DND-41 (cell line): ENCODE measurements around the gene ZMIZ1.

ENCODE experiments used
- ATAC-seq: fragments of 200-7000 bp; cut with Tn5 transposase; 3 replicates; pipeline ENCODE4 v1.9.1; 2021; ENCODE audit warnings: low read depth; ENCODE audit not compliant: insufficient read depth
- DNase-seq: peaks from one replicate; pipeline ENCODE4 v3.0.0-alpha.2; 2020
- H2AFZ ChIP-seq: 2 replicates; pipeline ENCODE4 v1.6.0; 2012; ENCODE audit warnings: low read depth, low read length
- H3K27ac ChIP-seq: 2 replicates; pipeline ENCODE4 v1.5.1; 2012; ENCODE audit warnings: low read length, inconsistent platforms
- H3K27me3 ChIP-seq: fragments of 200-600 bp; sonication (generic); 2 replicates; pipeline ENCODE4 v1.6.0; 2012; ENCODE audit warnings: low read length, mild to moderate bottlenecking, inconsistent platforms; ENCODE audit not compliant: insufficient read depth, poor library complexity
- H3K36me3 ChIP-seq: 2 replicates; pipeline ENCODE4 v1.5.1; 2012; ENCODE audit warnings: low read length, inconsistent platforms; ENCODE audit not compliant: insufficient read depth
- H3K4me1 ChIP-seq: 2 replicates; pipeline ENCODE4 v1.5.1; 2012; ENCODE audit warnings: mild to moderate bottlenecking, low read length; ENCODE audit not compliant: insufficient read depth
- H3K4me2 ChIP-seq: 2 replicates; pipeline ENCODE4 v1.6.0; 2012; ENCODE audit warnings: mild to moderate bottlenecking, moderate library complexity, low read length, inconsistent platforms; ENCODE audit not compliant: insufficient read depth
- H3K4me3 ChIP-seq, 2 experiments: fragments of 200-600 bp in 1 of 2; shearing (Covaris generic) in 1 of 2; 2 replicates each; pipeline ENCODE4 v1.5.1; 2012 to 2016; ENCODE audit warnings: inconsistent platforms in 2 of 2, low read length in 2 of 2, mild to moderate bottlenecking in 2 of 2, low read depth in 1 of 2, moderate library complexity in 1 of 2
- H3K79me2 ChIP-seq: 2 replicates; pipeline ENCODE4 v1.6.0; 2012; ENCODE audit warnings: low read length, inconsistent platforms; ENCODE audit not compliant: insufficient read depth
- H3K9ac ChIP-seq: 2 replicates; pipeline ENCODE4 v1.6.0; 2012; ENCODE audit warnings: low read depth, mild to moderate bottlenecking, inconsistent platforms, low read length, moderate library complexity
- H3K9me3 ChIP-seq: 2 replicates; pipeline ENCODE4 v1.5.1; 2012; ENCODE audit warnings: low read length, moderate library complexity, mild to moderate bottlenecking, inconsistent platforms; ENCODE audit not compliant: insufficient read depth, severe bottlenecking
- H4K20me1 ChIP-seq: 2 replicates; pipeline ENCODE4 v1.6.0; 2012; ENCODE audit warnings: low read length; ENCODE audit not compliant: insufficient read depth
- EZH2 ChIP-seq: IDR thresholded peaks from 3 replicates; pipeline ENCODE4 v1.6.1; 2012; ENCODE audit warnings: borderline replicate concordance, low read depth, mild to moderate bottlenecking, moderate library complexity, low read length, inconsistent platforms; ENCODE audit not compliant: severe bottlenecking
- TF ChIP-seq, protein P1 (sequence below): IDR thresholded peaks from 2 replicates; pipeline ENCODE4 v1.5.1; 2012; ENCODE audit warnings: borderline replicate concordance, low read length, moderate library complexity, mild to moderate bottlenecking; ENCODE audit not compliant: poor library complexity, severe bottlenecking; ENCODE audit errors: extremely low read depth

Gene ZMIZ1

DNA sequence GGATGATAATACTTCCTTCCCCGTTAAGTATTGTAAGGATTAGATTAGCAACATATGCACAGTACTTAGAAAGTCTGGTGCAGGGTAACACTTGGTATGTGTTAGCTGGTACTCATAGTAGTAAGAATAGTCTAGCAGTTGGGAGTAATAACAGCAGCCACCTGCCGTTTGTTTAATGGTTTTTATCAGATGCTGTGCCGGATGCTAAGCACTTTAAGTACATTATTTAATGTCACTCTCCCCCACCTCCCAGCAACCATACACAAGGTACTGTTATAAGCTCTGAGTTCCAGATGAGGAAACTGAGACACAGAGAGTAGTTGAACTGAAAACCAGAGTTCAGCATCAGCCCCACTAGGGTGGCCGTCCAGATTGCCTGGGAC is 60.1 kb downstream of the ZMIZ1 start:
- Histone ChIP-seq H3K79me2 (peaks cover 30% of the 10 kb centered on the region), H3K4me1 (peaks cover 35% of the 10 kb centered on the region)

DNA sequence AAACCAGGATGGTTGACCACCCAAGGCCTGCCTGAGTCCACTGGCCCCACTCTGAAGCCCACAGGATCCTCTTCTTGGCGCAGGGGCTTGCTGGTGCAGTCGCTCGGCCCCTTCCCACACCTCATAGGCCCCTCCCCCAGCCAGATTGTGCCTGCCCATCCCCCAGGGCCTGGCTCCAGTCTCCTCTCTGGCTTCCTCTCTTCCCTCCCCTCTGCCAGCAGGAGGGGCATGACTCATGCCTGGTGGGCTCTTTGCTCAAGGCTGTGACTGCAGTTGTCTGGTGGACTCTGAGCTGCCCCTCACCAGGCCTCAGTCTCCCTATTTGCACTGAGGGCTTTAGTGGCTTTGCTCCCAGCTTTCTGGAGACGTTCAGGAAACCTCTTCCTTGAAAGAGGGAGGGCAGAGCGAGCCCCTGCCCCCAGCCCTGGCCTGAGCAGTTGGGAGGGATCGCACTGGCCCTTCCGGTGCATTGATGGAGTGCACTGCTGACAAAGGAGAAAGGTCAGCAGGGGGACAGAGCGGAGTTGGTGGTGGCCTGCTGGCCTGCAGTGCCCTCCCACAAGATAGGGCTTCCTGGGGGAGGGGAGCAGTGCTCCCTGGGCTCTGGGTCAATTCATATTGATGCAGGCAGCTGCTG is 60.7 kb downstream of the ZMIZ1 start:
- no peak overlapping the region for H3K9ac ChIP-seq
- no peak overlapping the region for H3K4me2 ChIP-seq
- H2AFZ ChIP-seq, result no peak overlapping the region
- DNase-seq (peak; percentile 53), ATAC-seq (peak; percentile 73)
- no peak for TF ChIP-seq EZH2
- TF ChIP-seq, protein P1, sequence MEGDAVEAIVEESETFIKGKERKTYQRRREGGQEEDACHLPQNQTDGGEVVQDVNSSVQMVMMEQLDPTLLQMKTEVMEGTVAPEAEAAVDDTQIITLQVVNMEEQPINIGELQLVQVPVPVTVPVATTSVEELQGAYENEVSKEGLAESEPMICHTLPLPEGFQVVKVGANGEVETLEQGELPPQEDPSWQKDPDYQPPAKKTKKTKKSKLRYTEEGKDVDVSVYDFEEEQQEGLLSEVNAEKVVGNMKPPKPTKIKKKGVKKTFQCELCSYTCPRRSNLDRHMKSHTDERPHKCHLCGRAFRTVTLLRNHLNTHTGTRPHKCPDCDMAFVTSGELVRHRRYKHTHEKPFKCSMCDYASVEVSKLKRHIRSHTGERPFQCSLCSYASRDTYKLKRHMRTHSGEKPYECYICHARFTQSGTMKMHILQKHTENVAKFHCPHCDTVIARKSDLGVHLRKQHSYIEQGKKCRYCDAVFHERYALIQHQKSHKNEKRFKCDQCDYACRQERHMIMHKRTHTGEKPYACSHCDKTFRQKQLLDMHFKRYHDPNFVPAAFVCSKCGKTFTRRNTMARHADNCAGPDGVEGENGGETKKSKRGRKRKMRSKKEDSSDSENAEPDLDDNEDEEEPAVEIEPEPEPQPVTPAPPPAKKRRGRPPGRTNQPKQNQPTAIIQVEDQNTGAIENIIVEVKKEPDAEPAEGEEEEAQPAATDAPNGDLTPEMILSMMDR, result peak; percentile 43
- peaks cover 35% of the 10 kb centered on the region for H3K79me2 ChIP-seq
- peaks cover 22% of the 10 kb centered on the region for H4K20me1 ChIP-seq
- peak overlapping the region; percentile 56 for H3K27ac ChIP-seq
- H3K36me3 ChIP-seq, result peaks cover 35% of the 10 kb centered on the region
- H3K27me3 ChIP-seq, result no peaks in the 10 kb centered on the region
- peaks cover 35% of the 10 kb centered on the region for H3K4me1 ChIP-seq
- H3K4me3 ChIP-seq, result no peak overlapping the region
- H3K9me3 ChIP-seq, result no peaks in the 10 kb centered on the region

More for the DNA sequence above, 60.1 kb downstream of the ZMIZ1 start:
- Histone ChIP-seq H3K4me2 (no peak overlapping the region), H3K4me3 (no peak overlapping the region), H3K9ac (no peak overlapping the region), H2AFZ (no peak overlapping the region), H4K20me1 (peaks cover 23% of the 10 kb centered on the region), H3K36me3 (peaks cover 41% of the 10 kb centered on the region), H3K9me3 (no peaks in the 10 kb centered on the region), H3K27me3 (no peaks in the 10 kb centered on the region), H3K27ac (peak overlapping the region; percentile 56)
- no peak for DNase-seq
- ATAC-seq, result peak; percentile 44; the same call in 2 of the 3 replicates
- TF ChIP-seq EZH2, result no peak
- TF ChIP-seq, protein P1, result no peak

DNA sequence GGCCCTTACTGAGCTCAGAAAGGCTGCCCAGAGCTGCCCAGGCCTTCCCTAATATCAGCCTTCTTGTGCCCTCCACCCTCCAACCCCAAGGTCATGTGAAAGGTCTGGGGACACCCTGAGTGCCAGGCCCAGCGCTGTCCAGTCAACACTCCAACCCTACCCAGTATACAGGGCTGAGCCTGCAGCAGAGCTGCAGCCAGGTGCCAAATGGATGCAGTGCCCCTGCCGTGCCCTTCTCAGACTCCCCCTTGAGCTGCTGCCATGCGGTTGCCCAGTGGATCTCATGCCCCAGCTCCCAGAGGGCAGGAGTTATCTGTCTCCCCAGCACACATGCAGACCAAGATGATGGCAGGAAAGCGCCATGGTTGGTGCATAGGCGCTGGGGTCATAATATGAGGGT is 61.5 kb downstream of the ZMIZ1 start:
- Histone ChIP-seq H3K4me2 (no peak overlapping the region), H2AFZ (no peak overlapping the region), H4K20me1 (peaks cover 20% of the 10 kb centered on the region), H3K4me1 (peaks cover 39% of the 10 kb centered on the region), H3K79me2 (peaks cover 41% of the 10 kb centered on the region), H3K9ac (no peak overlapping the region), H3K27me3 (no peaks in the 10 kb centered on the region), H3K36me3 (peaks cover 29% of the 10 kb centered on the region), H3K9me3 (no peaks in the 10 kb centered on the region), H3K27ac (peak overlapping the region; percentile 56; the same call in 1 of the 2 replicates), H3K4me3 (no peak overlapping the region)
- ATAC-seq (no peak), DNase-seq (no peak)
- TF ChIP-seq, protein P1, result no peak
- no peak for TF ChIP-seq EZH2
